ENCODE data around the gene LMNTD2.
A peak's percentile ranks its signal among the peaks of the same experiment; 100 is the strongest.

The LMNTD2 gene

DNA sequence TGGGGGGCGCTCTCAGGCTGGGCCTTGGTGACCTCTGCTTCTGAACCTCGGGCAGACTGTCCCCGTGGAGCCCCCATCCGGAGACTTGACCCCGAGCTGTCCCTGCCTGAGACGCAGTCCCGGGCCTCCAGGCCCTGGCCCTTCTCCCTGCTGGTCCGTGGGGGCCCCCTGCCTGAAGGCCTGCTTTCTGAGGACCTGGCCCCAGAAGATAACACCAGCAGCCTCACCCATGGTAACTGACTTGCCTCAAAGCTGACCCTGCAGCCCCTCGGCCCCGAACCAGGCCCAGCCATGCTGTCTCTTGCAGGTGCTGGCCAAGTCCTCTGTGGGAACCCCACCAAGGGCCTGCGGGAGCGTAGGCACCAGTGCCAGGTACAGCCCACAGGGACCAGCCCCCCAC, 8.9 kb downstream of the LMNTD2 start:
- TF ChIP-seq, protein P1, sequence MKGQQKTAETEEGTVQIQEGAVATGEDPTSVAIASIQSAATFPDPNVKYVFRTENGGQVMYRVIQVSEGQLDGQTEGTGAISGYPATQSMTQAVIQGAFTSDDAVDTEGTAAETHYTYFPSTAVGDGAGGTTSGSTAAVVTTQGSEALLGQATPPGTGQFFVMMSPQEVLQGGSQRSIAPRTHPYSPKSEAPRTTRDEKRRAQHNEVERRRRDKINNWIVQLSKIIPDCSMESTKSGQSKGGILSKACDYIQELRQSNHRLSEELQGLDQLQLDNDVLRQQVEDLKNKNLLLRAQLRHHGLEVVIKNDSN (IDR thresholded peaks at IDR 0.05): no peak
- no peak for TF ChIP-seq TAF1 (IDR thresholded peaks at IDR 0.05; ENCODE audit: low read depth)
- TF ChIP-seq NFIC (IDR thresholded peaks at IDR 0.05): no peak
- no peak for TF ChIP-seq EP300 (IDR thresholded peaks at IDR 0.05; ENCODE audit: borderline replicate concordance)
- TF ChIP-seq TEAD4 (IDR thresholded peaks at IDR 0.05): no peak

DNA sequence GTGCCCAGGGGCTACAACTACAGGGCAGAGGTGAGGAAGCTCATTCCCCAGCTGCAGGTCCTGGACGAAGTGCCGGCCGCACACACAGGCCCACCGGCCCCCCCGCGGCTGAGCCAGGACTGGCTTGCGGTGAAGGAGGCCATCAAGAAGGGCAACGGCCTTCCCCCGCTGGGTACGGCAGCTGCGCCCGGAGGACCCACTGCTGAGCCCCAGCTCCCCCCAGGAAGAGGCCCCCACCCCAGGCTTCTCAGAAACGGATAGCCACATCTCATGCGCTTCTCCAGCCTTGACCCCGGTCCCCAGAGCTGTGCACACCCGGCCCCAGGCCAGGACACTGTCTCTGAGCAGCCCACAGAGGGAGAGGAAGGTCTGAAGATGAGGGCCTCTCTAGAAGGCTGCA, 9.4 kb downstream of the LMNTD2 start:
- TF ChIP-seq CREB1 (IDR thresholded peaks at IDR 0.05; ENCODE audit: low read depth) (no peak), EP300 (IDR thresholded peaks at IDR 0.05; ENCODE audit: borderline replicate concordance) (no peak), EGR1 (IDR thresholded peaks at IDR 0.05) (no peak), FOXM1 (IDR thresholded peaks at IDR 0.05; ENCODE audit: borderline replicate concordance, low read depth) (no peak), TCF12 (IDR thresholded peaks at IDR 0.05; ENCODE audit: low read depth) (no peak), TAF1 (IDR thresholded peaks at IDR 0.05; ENCODE audit: low read depth) (no peak), YY1 (IDR thresholded peaks at IDR 0.05; ENCODE audit: low read depth) (no peak), TEAD4 (IDR thresholded peaks at IDR 0.05) (no peak), RAD21 (IDR thresholded peaks at IDR 0.05; ENCODE audit: low read depth) (no peak), ZBTB7A (IDR thresholded peaks at IDR 0.05; ENCODE audit: low read depth) (no peak), NFIC (IDR thresholded peaks at IDR 0.05) (no peak)
- TF ChIP-seq, protein P2, sequence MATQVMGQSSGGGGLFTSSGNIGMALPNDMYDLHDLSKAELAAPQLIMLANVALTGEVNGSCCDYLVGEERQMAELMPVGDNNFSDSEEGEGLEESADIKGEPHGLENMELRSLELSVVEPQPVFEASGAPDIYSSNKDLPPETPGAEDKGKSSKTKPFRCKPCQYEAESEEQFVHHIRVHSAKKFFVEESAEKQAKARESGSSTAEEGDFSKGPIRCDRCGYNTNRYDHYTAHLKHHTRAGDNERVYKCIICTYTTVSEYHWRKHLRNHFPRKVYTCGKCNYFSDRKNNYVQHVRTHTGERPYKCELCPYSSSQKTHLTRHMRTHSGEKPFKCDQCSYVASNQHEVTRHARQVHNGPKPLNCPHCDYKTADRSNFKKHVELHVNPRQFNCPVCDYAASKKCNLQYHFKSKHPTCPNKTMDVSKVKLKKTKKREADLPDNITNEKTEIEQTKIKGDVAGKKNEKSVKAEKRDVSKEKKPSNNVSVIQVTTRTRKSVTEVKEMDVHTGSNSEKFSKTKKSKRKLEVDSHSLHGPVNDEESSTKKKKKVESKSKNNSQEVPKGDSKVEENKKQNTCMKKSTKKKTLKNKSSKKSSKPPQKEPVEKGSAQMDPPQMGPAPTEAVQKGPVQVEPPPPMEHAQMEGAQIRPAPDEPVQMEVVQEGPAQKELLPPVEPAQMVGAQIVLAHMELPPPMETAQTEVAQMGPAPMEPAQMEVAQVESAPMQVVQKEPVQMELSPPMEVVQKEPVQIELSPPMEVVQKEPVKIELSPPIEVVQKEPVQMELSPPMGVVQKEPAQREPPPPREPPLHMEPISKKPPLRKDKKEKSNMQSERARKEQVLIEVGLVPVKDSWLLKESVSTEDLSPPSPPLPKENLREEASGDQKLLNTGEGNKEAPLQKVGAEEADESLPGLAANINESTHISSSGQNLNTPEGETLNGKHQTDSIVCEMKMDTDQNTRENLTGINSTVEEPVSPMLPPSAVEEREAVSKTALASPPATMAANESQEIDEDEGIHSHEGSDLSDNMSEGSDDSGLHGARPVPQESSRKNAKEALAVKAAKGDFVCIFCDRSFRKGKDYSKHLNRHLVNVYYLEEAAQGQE (IDR thresholded peaks at IDR 0.05; ENCODE audit: low read depth): no peak
- TF ChIP-seq, protein P1 (IDR thresholded peaks at IDR 0.05): no peak

DNA sequence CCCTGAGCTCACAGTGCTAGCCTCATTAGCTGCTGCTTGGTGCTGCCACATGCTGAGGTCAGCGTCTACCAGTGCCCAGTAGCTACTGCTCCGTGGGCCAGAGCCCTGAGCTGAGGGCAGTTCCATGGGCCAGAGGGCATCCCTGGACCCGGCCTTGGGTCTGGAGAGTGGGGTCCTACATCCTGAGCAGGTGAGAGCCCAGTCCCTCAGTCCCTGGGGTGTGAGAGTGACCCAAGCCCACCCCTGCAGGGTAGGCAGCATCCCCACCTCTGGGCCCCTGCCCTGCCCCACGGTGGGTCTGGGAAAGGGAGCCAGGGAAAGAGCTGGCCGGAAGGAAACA, 9.8 kb downstream of the LMNTD2 start:
- no peak for TF ChIP-seq EGR1 (IDR thresholded peaks at IDR 0.05)
- TF ChIP-seq NFIC (IDR thresholded peaks at IDR 0.05): no peak
- no peak for TF ChIP-seq CREB1 (IDR thresholded peaks at IDR 0.05; ENCODE audit: low read depth)
- no peak for TF ChIP-seq ZBTB7A (IDR thresholded peaks at IDR 0.05; ENCODE audit: low read depth)
- no peak for TF ChIP-seq TAF1 (IDR thresholded peaks at IDR 0.05; ENCODE audit: low read depth)
- TF ChIP-seq FOXM1 (IDR thresholded peaks at IDR 0.05; ENCODE audit: borderline replicate concordance, low read depth): no peak
- TF ChIP-seq, protein P1 (IDR thresholded peaks at IDR 0.05): no peak
- TF ChIP-seq, protein P2 (IDR thresholded peaks at IDR 0.05; ENCODE audit: low read depth): no peak

DNA sequence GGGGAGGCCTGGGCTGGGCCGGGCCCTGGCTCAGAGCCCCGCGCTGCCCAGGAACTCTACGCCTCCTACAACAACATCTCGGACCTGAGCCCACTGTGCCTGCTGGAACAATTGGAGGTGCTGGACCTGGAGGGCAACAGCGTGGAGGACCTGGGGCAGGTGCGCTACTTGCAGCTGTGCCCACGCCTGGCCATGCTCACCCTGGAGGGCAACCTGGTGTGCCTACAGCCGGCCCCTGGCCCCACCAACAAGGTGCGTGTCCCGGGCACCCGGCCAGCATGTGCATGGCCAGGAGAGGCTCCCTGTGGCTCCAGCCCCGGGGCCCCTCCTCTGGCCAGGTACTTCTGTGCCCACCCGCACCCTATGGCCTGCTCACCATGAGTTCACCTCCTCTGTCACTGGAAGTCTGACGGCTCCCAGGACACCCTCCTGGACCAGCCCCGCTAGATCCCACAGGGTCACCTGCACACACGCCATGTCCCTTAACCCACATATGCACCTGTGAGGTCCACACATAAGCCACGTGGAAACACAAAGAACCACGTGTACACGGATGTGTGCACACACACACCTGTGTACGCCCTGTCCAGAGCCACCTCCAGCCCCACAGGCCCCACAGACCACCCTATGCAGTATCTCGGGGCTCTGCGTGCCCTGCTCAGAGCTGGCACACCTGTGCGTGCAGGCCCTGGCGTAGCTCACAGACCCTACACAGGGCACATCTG, 10.4 kb downstream of the LMNTD2 start:
- TF ChIP-seq EGR1 (IDR thresholded peaks at IDR 0.05): 0 out of 2 replicates have a peak, but pooled peaks have one; percentile 5
- no peak for TF ChIP-seq RAD21 (IDR thresholded peaks at IDR 0.05; ENCODE audit: low read depth)
- TF ChIP-seq NFIC (IDR thresholded peaks at IDR 0.05): peak; percentile 75
- TF ChIP-seq EP300 (IDR thresholded peaks at IDR 0.05; ENCODE audit: borderline replicate concordance): peak; percentile 45; the same call in 1 of the 2 replicates
- no peak for TF ChIP-seq CEBPB (IDR thresholded peaks at IDR 0.05)
- TF ChIP-seq ZBTB7A (IDR thresholded peaks at IDR 0.05; ENCODE audit: low read depth): peak; percentile 40; the same call in 1 of the 2 replicates
- TF ChIP-seq TCF12 (IDR thresholded peaks at IDR 0.05; ENCODE audit: low read depth): peak; percentile 84

DNA sequence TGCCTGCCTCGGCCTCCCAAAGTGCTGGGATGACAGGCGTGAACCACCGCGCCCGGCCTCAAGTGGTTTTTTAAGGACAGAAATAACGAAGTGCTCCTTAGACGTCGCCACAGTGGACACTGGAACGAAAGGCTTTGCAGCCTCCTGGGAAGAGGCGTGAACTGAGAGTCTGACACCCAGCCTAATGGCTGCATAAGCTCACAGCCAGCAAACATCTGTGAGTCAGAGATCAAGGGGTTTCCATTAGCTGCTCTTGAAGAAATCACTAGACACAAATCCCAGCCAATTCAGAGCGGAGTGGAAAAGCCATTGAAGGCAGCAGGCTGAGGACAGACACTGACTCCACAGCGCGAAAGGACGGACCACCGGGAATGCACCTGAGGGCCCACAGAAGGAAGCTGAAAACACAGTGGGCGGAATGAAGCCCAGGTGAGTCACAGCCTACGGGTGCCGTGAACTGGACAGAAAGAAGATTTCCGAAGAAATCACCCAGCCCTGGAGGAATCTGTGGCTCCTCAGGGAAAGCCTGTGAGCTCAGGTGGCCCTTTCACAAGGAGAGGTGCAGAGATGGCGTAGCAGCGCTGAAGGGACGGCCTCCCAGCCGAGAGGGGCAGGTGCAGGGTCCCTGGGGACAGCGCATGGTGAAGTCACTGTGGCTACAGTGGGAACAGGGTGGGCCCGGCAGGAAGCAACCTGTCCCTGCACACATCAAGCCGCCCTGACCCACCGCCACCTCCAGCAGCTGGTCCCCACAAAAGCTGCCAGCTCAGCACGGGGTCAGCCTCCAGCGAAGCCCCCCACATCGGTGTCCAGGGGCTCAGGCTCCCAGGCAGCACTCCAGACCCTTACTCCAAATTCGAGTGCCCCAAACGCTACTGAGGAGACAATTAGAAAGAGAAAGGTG, 11.6 kb downstream of the LMNTD2 start:
- TF ChIP-seq, protein P1 (IDR thresholded peaks at IDR 0.05): no peak
- no peak for TF ChIP-seq RAD21 (IDR thresholded peaks at IDR 0.05; ENCODE audit: low read depth)
- no peak for TF ChIP-seq EGR1 (IDR thresholded peaks at IDR 0.05)
- TF ChIP-seq EP300 (IDR thresholded peaks at IDR 0.05; ENCODE audit: borderline replicate concordance): no peak
- TF ChIP-seq CREB1 (IDR thresholded peaks at IDR 0.05; ENCODE audit: low read depth): no peak
- TF ChIP-seq ZBTB7A (IDR thresholded peaks at IDR 0.05; ENCODE audit: low read depth): no peak
- no peak for TF ChIP-seq FOXM1 (IDR thresholded peaks at IDR 0.05; ENCODE audit: borderline replicate concordance, low read depth)
- TF ChIP-seq, protein P2 (IDR thresholded peaks at IDR 0.05; ENCODE audit: low read depth): no peak
- no peak for TF ChIP-seq NFIC (IDR thresholded peaks at IDR 0.05)
- no peak for TF ChIP-seq TAF1 (IDR thresholded peaks at IDR 0.05; ENCODE audit: low read depth)
- no peak for TF ChIP-seq YY1 (IDR thresholded peaks at IDR 0.05; ENCODE audit: low read depth)
- TF ChIP-seq TEAD4 (IDR thresholded peaks at IDR 0.05): no peak
